ENCODE measurements around the gene SPATA2.
"Not testable (repeated sequence)": the region's sequence is repeated elsewhere in the genome, so short reads cannot be mapped to it uniquely, and the experiment has no call there.

The SPATA2 gene

GRCh38 chr20:49870261-49870660 lies 45.1 kb downstream of the SPATA2 start:
- Histone ChIP-seq H3K27me3 (ENCODE audit: control insufficient read depth in 2 of 2, insufficient read depth in 2 of 2, low read length in 2 of 2) (no peaks in the 10 kb centered on the region), H3K27ac (ENCODE audit: low read depth in 2 of 2, low read length in 2 of 2) (no peak overlapping the region), H3K4me1 (ENCODE audit: control insufficient read depth in 2 of 2, insufficient read depth in 2 of 2, low read length in 2 of 2) (no peaks in the 10 kb centered on the region), H3K36me3 (ENCODE audit: control insufficient read depth in 2 of 2, insufficient read depth in 2 of 2, low read length in 2 of 2) (peaks cover 21 to 30% of the 10 kb centered on the region in 2 donors), H3K9ac (ENCODE audit: low read depth in 1 of 2, low read length in 2 of 2) (no peak overlapping the region), H3K9me3 (ENCODE audit: control insufficient read depth in 2 of 2, low read length in 2 of 2) (no peaks in the 10 kb centered on the region), H3K4me3 (ENCODE audit: low read length in 2 of 2) (no peak overlapping the region)

- Histone ChIP-seq H3K9me3 (ENCODE audit: control insufficient read depth in 2 of 2, low read length in 2 of 2) (no peaks in the 10 kb centered on the region), H3K27ac (ENCODE audit: low read depth in 2 of 2, low read length in 2 of 2) (no peak overlapping the region), H3K36me3 (ENCODE audit: control insufficient read depth in 2 of 2, insufficient read depth in 2 of 2, low read length in 2 of 2) (peaks cover 29 to 42% of the 10 kb centered on the region in 2 donors), H3K4me3 (ENCODE audit: low read length in 2 of 2) (no peak overlapping the region), H3K4me1 (ENCODE audit: control insufficient read depth in 2 of 2, insufficient read depth in 2 of 2, low read length in 2 of 2) (no peaks in the 10 kb centered on the region), H3K27me3 (ENCODE audit: control insufficient read depth in 2 of 2, insufficient read depth in 2 of 2, low read length in 2 of 2) (no peaks in the 10 kb centered on the region), H3K9ac (ENCODE audit: low read depth in 1 of 2, low read length in 2 of 2) (no peak overlapping the region)
These were observed 46.4 kb downstream of the SPATA2 start for GRCh38 chr20:49868964-49869363.

- Histone ChIP-seq H3K9me3 (ENCODE audit: control insufficient read depth in 2 of 2, low read length in 2 of 2) (no peaks in the 10 kb centered on the region), H3K4me1 (ENCODE audit: control insufficient read depth in 2 of 2, insufficient read depth in 2 of 2, low read length in 2 of 2) (no peaks in the 10 kb centered on the region), H3K9ac (ENCODE audit: low read depth in 1 of 2, low read length in 2 of 2) (no peak overlapping the region), H3K36me3 (ENCODE audit: control insufficient read depth in 2 of 2, insufficient read depth in 2 of 2, low read length in 2 of 2) (peaks cover 29 to 42% of the 10 kb centered on the region in 2 donors), H3K27me3 (ENCODE audit: control insufficient read depth in 2 of 2, insufficient read depth in 2 of 2, low read length in 2 of 2) (no peaks in the 10 kb centered on the region), H3K27ac (ENCODE audit: low read depth in 2 of 2, low read length in 2 of 2) (no peak overlapping the region), H3K4me3 (ENCODE audit: low read length in 2 of 2) (no peak overlapping the region)
These were observed 46.8 kb downstream of the SPATA2 start for GRCh38 chr20:49868538-49868937.

- H3K36me3 ChIP-seq (ENCODE audit: control insufficient read depth in 2 of 2, insufficient read depth in 2 of 2, low read length in 2 of 2): peaks cover 29 to 41% of the 10 kb centered on the region in 2 donors
- H3K9ac ChIP-seq (ENCODE audit: low read depth in 1 of 2, low read length in 2 of 2): no peak overlapping the region
- H3K9me3 ChIP-seq (ENCODE audit: control insufficient read depth in 2 of 2, low read length in 2 of 2): no peaks in the 10 kb centered on the region
- no peaks in the 10 kb centered on the region for H3K4me1 ChIP-seq (ENCODE audit: control insufficient read depth in 2 of 2, insufficient read depth in 2 of 2, low read length in 2 of 2)
- H3K27ac ChIP-seq (ENCODE audit: low read depth in 2 of 2, low read length in 2 of 2): no peak overlapping the region
- H3K4me3 ChIP-seq (ENCODE audit: low read length in 2 of 2): no peak overlapping the region
- H3K27me3 ChIP-seq (ENCODE audit: control insufficient read depth in 2 of 2, insufficient read depth in 2 of 2, low read length in 2 of 2): no peaks in the 10 kb centered on the region
These were observed 47.7 kb downstream of the SPATA2 start for GRCh38 chr20:49867453-49868215.

GRCh38 chr20:49866051-49866450 lies 49.3 kb downstream of the SPATA2 start:
- H3K4me1 ChIP-seq (ENCODE audit: control insufficient read depth in 2 of 2, insufficient read depth in 2 of 2, low read length in 2 of 2): no peaks in the 10 kb centered on the region
- no peak overlapping the region for H3K27ac ChIP-seq (ENCODE audit: low read depth in 2 of 2, low read length in 2 of 2)
- no peak overlapping the region for H3K4me3 ChIP-seq (ENCODE audit: low read length in 2 of 2)
- H3K36me3 ChIP-seq (ENCODE audit: control insufficient read depth in 2 of 2, insufficient read depth in 2 of 2, low read length in 2 of 2): peaks cover 29 to 39% of the 10 kb centered on the region in 2 donors
- H3K27me3 ChIP-seq (ENCODE audit: control insufficient read depth in 2 of 2, insufficient read depth in 2 of 2, low read length in 2 of 2): no peaks in the 10 kb centered on the region
- H3K9ac ChIP-seq (ENCODE audit: low read depth in 1 of 2, low read length in 2 of 2): no peak overlapping the region
- no peaks in the 10 kb centered on the region for H3K9me3 ChIP-seq (ENCODE audit: control insufficient read depth in 2 of 2, low read length in 2 of 2)

GRCh38 chr20:49865559-49865958 lies 49.8 kb downstream of the SPATA2 start:
- H3K27ac ChIP-seq (ENCODE audit: low read depth in 2 of 2, low read length in 2 of 2): no peak overlapping the region
- no peak overlapping the region for H3K9ac ChIP-seq (ENCODE audit: low read depth in 1 of 2, low read length in 2 of 2)
- H3K27me3 ChIP-seq (ENCODE audit: control insufficient read depth in 2 of 2, insufficient read depth in 2 of 2, low read length in 2 of 2): no peaks in the 10 kb centered on the region
- H3K4me1 ChIP-seq (ENCODE audit: control insufficient read depth in 2 of 2, insufficient read depth in 2 of 2, low read length in 2 of 2): no peaks in the 10 kb centered on the region
- no peaks in the 10 kb centered on the region for H3K9me3 ChIP-seq (ENCODE audit: control insufficient read depth in 2 of 2, low read length in 2 of 2)
- H3K4me3 ChIP-seq (ENCODE audit: low read length in 2 of 2): no peak overlapping the region
- peaks cover 29 to 39% of the 10 kb centered on the region in 2 donors for H3K36me3 ChIP-seq (ENCODE audit: control insufficient read depth in 2 of 2, insufficient read depth in 2 of 2, low read length in 2 of 2)

GRCh38 chr20:49863666-49864065 lies 51.7 kb downstream of the SPATA2 start:
- no peaks in the 10 kb centered on the region for H3K4me1 ChIP-seq (ENCODE audit: control insufficient read depth in 2 of 2, insufficient read depth in 2 of 2, low read length in 2 of 2)
- no peaks in the 10 kb centered on the region for H3K9me3 ChIP-seq (ENCODE audit: control insufficient read depth in 2 of 2, low read length in 2 of 2)
- H3K9ac ChIP-seq (ENCODE audit: low read depth in 1 of 2, low read length in 2 of 2): no peak overlapping the region
- no peak overlapping the region for H3K27ac ChIP-seq (ENCODE audit: low read depth in 2 of 2, low read length in 2 of 2)
- H3K27me3 ChIP-seq (ENCODE audit: control insufficient read depth in 2 of 2, insufficient read depth in 2 of 2, low read length in 2 of 2): no peaks in the 10 kb centered on the region
- H3K36me3 ChIP-seq (ENCODE audit: control insufficient read depth in 2 of 2, insufficient read depth in 2 of 2, low read length in 2 of 2): peaks cover 30 to 40% of the 10 kb centered on the region in 2 donors
- H3K4me3 ChIP-seq (ENCODE audit: low read length in 2 of 2): no peak overlapping the region

GRCh38 chr20:49862607-49863200 lies 52.6 kb downstream of the SPATA2 start:
- no peaks in the 10 kb centered on the region for H3K9me3 ChIP-seq (ENCODE audit: control insufficient read depth in 2 of 2, low read length in 2 of 2)

GRCh38 chr20:49861232-49861631 lies 54.1 kb downstream of the SPATA2 start:
- H3K4me3 ChIP-seq (ENCODE audit: low read length in 2 of 2); H3K4me1 ChIP-seq (ENCODE audit: control insufficient read depth in 2 of 2, insufficient read depth in 2 of 2, low read length in 2 of 2); H3K27ac ChIP-seq (ENCODE audit: low read depth in 2 of 2, low read length in 2 of 2); H3K9me3 ChIP-seq (ENCODE audit: control insufficient read depth in 2 of 2, low read length in 2 of 2); H3K27me3 ChIP-seq (ENCODE audit: control insufficient read depth in 2 of 2, insufficient read depth in 2 of 2, low read length in 2 of 2); H3K9ac ChIP-seq (ENCODE audit: low read depth in 1 of 2, low read length in 2 of 2): not testable (repeated sequence)
- H3K36me3 ChIP-seq (ENCODE audit: control insufficient read depth in 2 of 2, insufficient read depth in 2 of 2, low read length in 2 of 2): peaks cover 21 to 42% of the 10 kb centered on the region in 2 donors

More at GRCh38 chr20:49862607-49863200, 52.6 kb downstream of the SPATA2 start:
- Histone ChIP-seq H3K27me3 (ENCODE audit: control insufficient read depth in 2 of 2, insufficient read depth in 2 of 2, low read length in 2 of 2) (no peaks in the 10 kb centered on the region), H3K4me3 (ENCODE audit: low read length in 2 of 2) (no peak overlapping the region), H3K27ac (ENCODE audit: low read depth in 2 of 2, low read length in 2 of 2) (no peak overlapping the region), H3K4me1 (ENCODE audit: control insufficient read depth in 2 of 2, insufficient read depth in 2 of 2, low read length in 2 of 2) (no peaks in the 10 kb centered on the region), H3K36me3 (ENCODE audit: control insufficient read depth in 2 of 2, insufficient read depth in 2 of 2, low read length in 2 of 2) (peaks cover 24 to 35% of the 10 kb centered on the region in 2 donors), H3K9ac (ENCODE audit: low read depth in 1 of 2, low read length in 2 of 2) (no peak overlapping the region)

- Histone ChIP-seq H3K36me3 (ENCODE audit: control insufficient read depth in 2 of 2, insufficient read depth in 2 of 2, low read length in 2 of 2) (peaks cover 17 to 42% of the 10 kb centered on the region in 2 donors), H3K9me3 (ENCODE audit: control insufficient read depth in 2 of 2, low read length in 2 of 2) (no peaks in the 10 kb centered on the region), H3K4me1 (ENCODE audit: control insufficient read depth in 2 of 2, insufficient read depth in 2 of 2, low read length in 2 of 2) (no peaks in the 10 kb centered on the region), H3K9ac (ENCODE audit: low read depth in 1 of 2, low read length in 2 of 2) (no peak overlapping the region), H3K27ac (ENCODE audit: low read depth in 2 of 2, low read length in 2 of 2) (no peak overlapping the region), H3K27me3 (ENCODE audit: control insufficient read depth in 2 of 2, insufficient read depth in 2 of 2, low read length in 2 of 2) (no peaks in the 10 kb centered on the region), H3K4me3 (ENCODE audit: low read length in 2 of 2) (no peak overlapping the region)
These were observed 55.5 kb downstream of the SPATA2 start for GRCh38 chr20:49859807-49860206.
